ENCODE data around the gene CENPB.

GRCh38 chr20:3744037-3744436 lies 42.5 kb downstream of the CENPB start:
- TF ChIP-seq CTCF (conservative IDR thresholded peaks at IDR 0.05; ENCODE audit: low read depth, low read length), result no peak
- no peak for TF ChIP-seq EZH2 (IDR thresholded peaks at IDR 0.05; ENCODE audit: borderline replicate concordance, low read depth, low read length, poor library complexity, severe bottlenecking)
